OCI-LY1 (cell line): ENCODE measurements around the gene MED13L.

Experiments
- EZH2 ChIP-seq: fragments of 200-600 bp; sonication (generic), shearing (Covaris generic); IDR thresholded peaks from 2 replicates; pipeline ENCODE4 v1.8.0; 2017; ENCODE audit warnings: borderline replicate concordance, mixed run types, mild to moderate bottlenecking, antibody characterized with exemption, low read length, moderate library complexity, mixed read lengths
- TF ChIP-seq, protein P1 (sequence below): fragments of 200-600 bp; sonication (generic), shearing (Covaris generic); IDR thresholded peaks from 2 replicates; pipeline ENCODE4 v1.5.1; 2017; ENCODE audit warnings: mild to moderate bottlenecking, antibody characterized with exemption, low read length, moderate library complexity, mixed read lengths

GRCh38 chr12:116265351-116266147, 11.9 kb downstream of the MED13L start:
- TF ChIP-seq, protein P1, sequence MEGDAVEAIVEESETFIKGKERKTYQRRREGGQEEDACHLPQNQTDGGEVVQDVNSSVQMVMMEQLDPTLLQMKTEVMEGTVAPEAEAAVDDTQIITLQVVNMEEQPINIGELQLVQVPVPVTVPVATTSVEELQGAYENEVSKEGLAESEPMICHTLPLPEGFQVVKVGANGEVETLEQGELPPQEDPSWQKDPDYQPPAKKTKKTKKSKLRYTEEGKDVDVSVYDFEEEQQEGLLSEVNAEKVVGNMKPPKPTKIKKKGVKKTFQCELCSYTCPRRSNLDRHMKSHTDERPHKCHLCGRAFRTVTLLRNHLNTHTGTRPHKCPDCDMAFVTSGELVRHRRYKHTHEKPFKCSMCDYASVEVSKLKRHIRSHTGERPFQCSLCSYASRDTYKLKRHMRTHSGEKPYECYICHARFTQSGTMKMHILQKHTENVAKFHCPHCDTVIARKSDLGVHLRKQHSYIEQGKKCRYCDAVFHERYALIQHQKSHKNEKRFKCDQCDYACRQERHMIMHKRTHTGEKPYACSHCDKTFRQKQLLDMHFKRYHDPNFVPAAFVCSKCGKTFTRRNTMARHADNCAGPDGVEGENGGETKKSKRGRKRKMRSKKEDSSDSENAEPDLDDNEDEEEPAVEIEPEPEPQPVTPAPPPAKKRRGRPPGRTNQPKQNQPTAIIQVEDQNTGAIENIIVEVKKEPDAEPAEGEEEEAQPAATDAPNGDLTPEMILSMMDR: no peak
- no peak for TF ChIP-seq EZH2
